Amniotic epithelial cell (primary cell): ENCODE measurements around the gene ANXA3.
A peak's percentile ranks its signal among the peaks of the same experiment; 100 is the strongest.
"Not testable (repeated sequence)": the region's sequence is repeated elsewhere in the genome, so short reads cannot be mapped to it uniquely, and the experiment has no call there.

ENCODE experiments used
- DNase-seq: peaks from one replicate; pipeline ENCODE4 v3.0.0-alpha.2; 2010; ENCODE audit warnings: low read depth

Gene ANXA3

GRCh38 chr4:78571804-78572203 lies 20.2 kb downstream of the ANXA3 start:
- DNase-seq = no peak

- no peak for DNase-seq
These were observed 27.3 kb downstream of the ANXA3 start for GRCh38 chr4:78578674-78579425.

GRCh38 chr4:78581618-78582017 lies 30.0 kb downstream of the ANXA3 start:
- no peak for DNase-seq

DNA sequence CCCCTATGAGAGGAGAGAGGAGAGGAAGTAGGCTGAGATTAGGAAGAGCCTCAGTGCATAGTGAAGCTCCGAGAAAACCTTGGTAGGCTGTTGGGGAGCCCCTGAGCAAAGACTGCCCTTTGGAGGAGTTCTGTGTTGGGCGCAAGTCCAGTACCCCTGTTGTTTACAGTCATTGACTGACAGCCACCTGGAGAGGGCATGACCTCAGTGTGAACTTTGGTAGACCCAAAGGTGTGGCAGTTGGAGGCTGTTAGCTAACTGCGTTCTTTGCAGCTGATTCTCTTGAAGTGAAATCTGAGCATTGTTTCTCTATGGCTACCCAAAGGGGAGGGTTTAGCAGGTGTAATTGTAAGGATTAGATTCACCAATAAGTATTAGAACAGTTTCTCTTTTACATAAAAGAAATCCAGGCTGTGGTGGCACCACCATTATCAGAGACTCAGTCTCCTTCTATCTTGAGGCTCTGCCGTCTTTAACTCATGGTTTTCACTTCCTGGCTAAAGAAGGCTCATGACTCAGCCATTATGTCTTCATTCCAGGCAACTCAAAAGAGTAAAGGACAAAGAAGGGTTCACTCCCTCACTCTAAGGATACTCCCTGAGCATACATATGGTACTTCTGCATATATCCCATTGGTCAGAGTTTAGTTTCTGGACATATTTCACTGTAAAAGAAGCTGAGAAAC lies 33.4 kb downstream of the ANXA3 start:
- DNase-seq = peak; percentile 63

DNA sequence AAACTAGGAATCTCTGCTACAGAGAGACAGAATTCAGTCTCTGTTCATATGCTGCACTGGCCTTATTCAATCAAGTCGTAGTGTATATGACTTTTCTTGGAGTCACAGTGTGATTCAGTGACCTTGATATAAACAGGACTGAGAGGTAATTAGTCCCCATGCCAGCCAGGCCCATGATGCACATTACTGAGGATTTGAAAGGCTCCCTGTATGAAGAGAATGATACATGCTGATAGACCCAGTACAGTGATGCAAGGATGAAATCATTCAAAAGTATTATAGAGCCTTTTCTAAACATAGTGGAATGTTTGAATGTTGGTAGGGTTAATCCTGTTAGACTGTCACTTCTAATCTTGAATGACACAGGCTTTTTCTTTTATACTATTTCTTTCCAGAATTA lies 34.1 kb downstream of the ANXA3 start:
- peak; percentile 43 for DNase-seq

DNA sequence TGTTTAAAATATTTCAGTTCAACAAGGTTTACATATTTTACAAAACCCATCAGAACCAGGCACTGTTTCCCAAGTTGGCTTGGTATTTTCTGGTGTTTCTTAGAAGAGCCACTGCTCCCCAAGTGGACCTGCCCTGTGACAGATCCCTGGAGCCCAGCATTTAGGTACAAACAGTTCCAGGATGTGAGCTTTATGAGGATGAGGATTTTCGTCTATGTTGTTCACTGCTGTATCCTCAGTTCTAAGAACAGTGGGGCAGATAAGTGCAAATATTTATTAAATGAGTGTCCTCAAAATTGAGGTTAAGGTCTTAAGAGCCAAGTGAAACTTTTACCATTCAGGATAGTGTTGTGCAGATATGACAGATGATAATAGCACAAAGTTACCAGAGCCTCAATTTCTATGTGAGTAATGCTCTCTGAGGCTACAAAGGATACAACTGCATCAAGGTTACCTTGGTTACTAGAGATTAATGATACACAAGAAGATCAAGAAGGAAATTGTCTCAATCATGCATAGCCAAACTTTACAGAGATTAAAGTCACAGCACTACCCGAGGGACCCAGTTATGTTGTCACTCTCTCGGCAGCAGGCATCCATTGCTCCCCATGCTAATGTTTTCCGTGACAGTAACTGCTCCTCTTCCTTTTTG lies 37.5 kb downstream of the ANXA3 start:
- peak; percentile 75 for DNase-seq

GRCh38 chr4:78591404-78591803 lies 39.8 kb downstream of the ANXA3 start:
- DNase-seq = no peak

DNA sequence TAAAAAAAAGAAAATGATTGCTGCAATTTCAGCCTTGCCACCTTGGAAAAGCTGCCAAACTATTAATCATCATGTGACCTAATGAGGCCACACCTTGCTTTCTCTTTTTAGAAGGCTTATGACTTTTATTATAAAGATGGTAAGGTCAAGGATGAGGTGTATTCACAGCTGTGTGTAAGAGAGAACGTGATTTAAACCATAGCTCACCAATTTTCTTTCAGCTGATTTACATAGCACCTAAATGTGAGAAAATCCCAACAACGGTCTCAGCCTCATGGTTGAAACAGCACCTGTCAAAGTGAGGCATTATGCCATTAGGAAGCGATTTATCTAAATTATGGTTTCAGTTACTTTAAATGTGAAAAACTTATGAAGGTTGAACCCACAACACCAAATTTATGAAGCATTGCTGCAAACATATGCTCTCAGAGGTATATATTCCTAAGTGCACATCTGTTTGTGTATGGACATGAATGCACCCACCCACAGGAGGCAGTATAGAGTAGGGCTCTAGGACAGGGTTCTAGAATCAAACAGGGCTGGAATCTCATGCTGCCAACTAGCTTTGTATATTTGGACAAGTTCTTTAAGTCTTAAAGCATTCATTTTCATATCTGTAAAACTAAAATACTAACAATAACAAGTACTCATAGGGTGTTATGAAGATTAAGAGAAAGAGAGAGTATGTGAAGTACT lies 40.7 kb downstream of the ANXA3 start:
- DNase-seq = no peak

DNA sequence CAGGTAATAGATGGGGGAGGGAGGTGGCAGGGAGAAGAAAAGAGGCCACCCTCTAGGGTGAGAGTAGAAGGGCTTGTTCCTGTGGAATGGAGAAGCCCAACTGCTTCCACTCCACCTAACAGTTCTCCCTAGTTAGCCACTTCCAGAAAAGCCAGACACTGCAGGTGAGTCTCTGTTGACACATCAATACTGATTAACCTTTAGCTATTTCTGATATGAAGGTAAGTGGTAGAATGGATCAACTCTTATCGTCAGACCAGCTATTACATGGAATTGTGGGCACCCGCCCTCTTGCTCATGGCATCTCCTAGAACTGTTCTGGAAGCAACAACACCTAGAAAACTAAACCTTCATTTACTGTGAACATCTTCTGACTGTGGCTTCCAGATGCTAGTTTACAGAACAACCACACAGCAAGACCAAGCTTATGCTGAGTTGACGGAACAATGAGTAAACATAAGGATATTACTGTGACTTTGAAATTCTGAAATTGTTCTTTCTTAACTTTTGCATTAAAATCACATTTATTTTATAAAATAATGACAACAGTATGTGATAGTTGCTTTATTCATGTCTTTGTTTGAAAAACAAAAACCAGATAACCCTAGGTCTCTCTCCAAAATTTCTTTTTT lies 44.7 kb downstream of the ANXA3 start:
- no peak for DNase-seq

GRCh38 chr4:78598431-78598830 lies 46.9 kb downstream of the ANXA3 start:
- DNase-seq = not testable (repeated sequence)

DNA sequence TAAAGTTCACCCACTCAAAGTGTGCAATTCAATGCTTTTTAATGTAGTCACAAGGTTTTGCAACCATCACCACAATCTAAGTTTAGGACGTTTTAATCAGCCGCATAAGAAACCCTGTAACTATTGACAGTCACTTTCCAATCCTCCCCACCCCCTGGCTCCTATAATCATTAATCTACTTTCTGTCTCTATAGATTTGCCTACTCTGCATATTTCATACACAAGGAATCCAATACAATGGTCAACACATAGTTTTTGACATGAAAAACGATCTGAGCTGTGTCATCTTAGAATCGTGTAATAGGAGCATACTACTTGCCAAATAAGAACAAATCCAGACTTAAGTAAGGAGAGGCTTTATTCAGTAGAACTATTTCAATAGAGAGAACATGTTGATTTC lies 47.6 kb downstream of the ANXA3 start:
- DNase-seq = no peak

DNA sequence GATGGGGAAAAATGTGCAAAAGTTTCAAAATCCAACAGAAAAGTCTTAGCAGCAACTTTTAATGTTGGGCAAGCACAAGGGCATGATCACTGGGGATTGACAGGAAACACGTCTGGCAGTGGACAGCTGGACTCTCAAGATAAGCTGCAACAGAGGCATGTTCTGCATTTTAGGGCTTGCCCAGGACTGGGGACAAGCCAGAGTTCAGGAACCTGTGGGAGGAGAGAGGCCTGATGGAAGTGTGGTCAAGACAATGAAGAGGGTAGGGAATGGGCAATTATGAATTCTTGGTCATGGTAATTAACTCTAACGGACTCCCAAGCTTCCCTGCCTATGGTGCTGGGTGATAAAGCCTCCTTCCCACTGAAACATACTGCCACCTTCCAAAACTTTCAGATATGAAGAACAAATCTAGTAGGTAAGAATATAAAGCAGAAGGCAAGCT lies 48.4 kb downstream of the ANXA3 start:
- no peak for DNase-seq

DNA sequence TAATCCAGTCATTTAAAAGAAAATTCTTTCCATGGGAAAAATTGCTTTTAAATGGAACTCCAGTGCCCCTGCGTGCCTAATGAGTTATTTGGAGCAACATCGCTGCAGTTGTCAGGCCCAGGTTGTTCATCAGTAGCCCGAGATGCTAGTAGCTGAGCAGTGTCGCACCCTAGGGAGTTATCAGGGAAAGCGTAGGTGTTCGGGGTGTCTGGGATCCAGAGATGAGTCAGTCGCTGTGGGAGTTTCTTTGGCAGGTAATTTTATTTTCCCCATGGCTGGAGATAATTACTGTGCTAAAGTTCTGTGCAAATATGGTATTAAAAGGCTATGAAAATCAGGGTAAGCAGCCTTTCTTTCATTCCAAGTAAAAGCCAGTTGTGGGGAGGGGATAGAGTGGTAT lies 49.4 kb downstream of the ANXA3 start:
- no peak for DNase-seq

GRCh38 chr4:78602334-78602733 lies 50.8 kb downstream of the ANXA3 start:
- DNase-seq = no peak

DNA sequence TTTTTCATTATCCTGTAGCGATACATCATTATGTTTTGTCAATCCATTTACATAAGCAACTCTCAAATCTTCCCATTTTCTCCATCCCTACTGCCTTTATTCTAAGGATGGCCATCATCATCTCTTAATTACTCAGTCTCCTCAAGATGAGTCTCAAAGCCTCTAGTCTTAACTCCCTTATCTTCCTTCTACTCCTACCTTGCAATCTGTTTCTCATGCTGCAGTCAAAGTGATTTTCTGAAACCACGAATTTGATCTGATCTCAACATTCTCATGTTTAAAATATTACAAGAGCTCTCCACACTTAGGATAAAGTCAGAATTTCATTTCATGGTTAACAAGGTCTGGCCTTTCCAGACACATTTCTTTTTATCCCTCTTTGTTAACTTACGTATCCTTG lies 51.8 kb downstream of the ANXA3 start:
- no peak for DNase-seq

- DNase-seq = no peak
These were observed 53.4 kb downstream of the ANXA3 start for GRCh38 chr4:78604988-78605387.

DNA sequence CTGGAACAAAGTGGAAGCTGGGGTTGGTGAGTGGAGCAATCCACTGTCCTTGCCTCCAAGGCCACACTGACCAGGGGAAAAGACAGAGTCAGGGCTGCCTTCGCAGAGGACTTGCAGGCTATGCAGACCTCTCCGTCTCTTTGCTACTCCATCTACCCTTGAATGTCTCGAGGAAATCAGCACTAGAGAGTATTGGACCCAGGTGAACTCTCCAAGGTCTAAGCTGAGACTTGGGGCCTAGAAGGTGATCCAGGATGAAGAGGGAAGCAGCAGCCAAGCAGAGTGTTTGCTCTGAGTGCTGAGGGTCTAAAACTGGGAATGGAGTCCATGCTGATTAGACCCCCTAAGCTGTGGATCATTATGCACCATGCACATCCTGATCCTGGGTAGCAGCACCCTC lies 54.5 kb downstream of the ANXA3 start:
- DNase-seq = no peak

- DNase-seq = no peak
These were observed 55.0 kb downstream of the ANXA3 start for GRCh38 chr4:78606530-78607095.

- DNase-seq = no peak
These were observed 57.1 kb downstream of the ANXA3 start for GRCh38 chr4:78608684-78609083.

DNA sequence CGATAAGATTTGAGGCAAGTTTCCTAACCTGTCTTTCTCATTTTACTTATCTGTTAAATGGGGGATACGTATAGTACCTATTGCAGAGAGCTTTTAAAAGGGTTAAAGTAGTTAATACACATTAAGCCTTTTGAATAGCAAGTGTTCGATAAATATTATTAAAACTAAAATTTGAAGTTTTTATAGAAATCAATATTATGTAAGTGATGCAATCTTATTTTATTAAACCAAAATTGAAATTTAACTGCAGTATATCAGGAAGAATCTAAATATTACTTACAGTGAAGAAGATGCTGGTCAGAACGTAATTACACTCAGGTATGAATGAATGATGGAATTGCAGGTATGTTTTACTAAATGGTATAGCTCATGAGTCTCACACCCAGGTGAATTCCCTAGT lies 58.0 kb downstream of the ANXA3 start:
- DNase-seq = no peak

DNA sequence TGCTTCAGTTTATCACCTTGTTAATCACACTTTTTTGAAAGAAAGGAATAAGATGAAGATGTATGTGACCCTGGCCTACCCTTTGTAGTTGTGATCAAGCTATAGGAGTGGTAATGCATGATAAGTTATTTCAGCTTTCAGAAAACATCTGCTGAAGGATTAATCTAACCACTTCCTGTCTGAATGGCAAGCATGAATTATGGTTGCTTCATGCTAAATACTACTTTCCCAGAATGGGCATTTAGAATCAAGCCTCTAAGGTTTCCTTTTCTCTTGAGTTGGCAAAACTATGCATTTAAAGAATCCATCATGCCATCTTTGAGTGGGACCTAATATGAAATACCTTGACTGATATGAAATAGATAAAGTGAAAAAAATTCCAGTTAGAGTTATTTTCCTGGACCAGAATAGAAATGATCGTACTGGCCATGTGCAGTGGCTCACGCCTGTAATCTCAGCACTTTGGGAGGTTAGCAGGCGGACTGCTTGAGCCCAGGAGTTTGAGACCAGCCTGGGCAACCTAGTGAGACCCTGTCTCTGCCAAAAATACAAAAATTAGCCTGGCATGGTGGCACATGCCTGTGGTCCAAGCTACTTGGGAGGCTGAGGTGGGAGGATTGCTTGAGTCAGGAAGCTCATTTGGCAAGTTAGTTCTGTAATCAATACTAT lies 59.1 kb downstream of the ANXA3 start:
- DNase-seq = peak; percentile 83
